K562 (cell line): ENCODE results near the gene KCNK6. TPM values are rescaled to one million over a fixed set of nuclear protein-coding genes. Genes with fewer than 3 reads are reported as not detected.

Experiments used
- CBX8 ChIP-seq: fragments of 200-600 bp; sonication (generic); IDR thresholded peaks from 2 replicates; pipeline ENCODE4 v1.6.1; 2012; ENCODE audit warnings: borderline replicate concordance, mixed run types, low read depth, mild to moderate bottlenecking, moderate library complexity, mixed read lengths, low read length, control low read depth, inconsistent platforms; ENCODE audit not compliant: poor library complexity, severe bottlenecking; ENCODE audit errors: extremely low read depth
- CTCF ChIP-seq, 3 experiments: IDR thresholded peaks in 2 of 3; conservative IDR thresholded peaks in 1 of 3; 2 replicates each; pipeline ENCODE4 v1.5.1; 2011 to 2012; ENCODE audit warnings: low read length in 3 of 3, mild to moderate bottlenecking in 3 of 3, control low read depth in 2 of 3, improper control_type of control experiment in 1 of 3, inconsistent platforms in 1 of 3, low read depth in 1 of 3, mixed read lengths in 1 of 3, moderate library complexity in 1 of 3; ENCODE audit not compliant: insufficient read depth in 2 of 3
- DACH1 ChIP-seq: fragments of 450-650 bp; IDR thresholded peaks from 2 replicates; pipeline ENCODE4 v1.6.1; 2018; ENCODE audit not compliant: partially characterized antibody
- HCFC1 ChIP-seq: IDR thresholded peaks from 2 replicates; pipeline ENCODE4 v1.6.1; 2012; ENCODE audit warnings: low read depth, low read length, improper control_type of control experiment
- HDGF ChIP-seq: fragments of 450-650 bp; IDR thresholded peaks from 2 replicates; pipeline ENCODE4 v1.6.1; 2016
- MIER1 ChIP-seq: fragments of 450-650 bp; IDR thresholded peaks from 2 replicates; pipeline ENCODE4 v1.6.1; 2016; ENCODE audit warnings: antibody characterized with exemption, mild to moderate bottlenecking, low read depth
- MTA1 ChIP-seq: fragments of 450-650 bp; IDR thresholded peaks from 2 replicates; pipeline ENCODE4 v1.6.1; 2017; ENCODE audit warnings: borderline replicate concordance
- MXI1 ChIP-seq: IDR thresholded peaks from 2 replicates; pipeline ENCODE4 v1.6.1; 2011; ENCODE audit warnings: low read depth, mild to moderate bottlenecking, improper control_type of control experiment, low read length
- PHF8 ChIP-seq: fragments of 200-600 bp; sonication (generic); IDR thresholded peaks from 2 replicates; pipeline ENCODE4 v1.6.1; 2012; ENCODE audit warnings: mixed run types, mild to moderate bottlenecking, inconsistent platforms, low read length, moderate library complexity, borderline replicate concordance
- RBFOX2 ChIP-seq: fragments of 200-400 bp; formaldehyde crosslinking; IDR thresholded peaks from 2 replicates; pipeline ENCODE4 v1.6.1; 2017; ENCODE audit warnings: low read depth, mild to moderate bottlenecking, low read length, moderate library complexity
- REST ChIP-seq, 2 experiments: fragments of 450-650 bp; formaldehyde crosslinking in 1 of 2; IDR thresholded peaks; 2 replicates each; pipeline versions ENCODE4 v1.4.0 to v1.6.1; 2014 to 2020; ENCODE audit warnings: mild to moderate bottlenecking in 2 of 2, borderline replicate concordance in 1 of 2, low read depth in 1 of 2
- SNIP1 ChIP-seq: fragments of 450-650 bp; IDR thresholded peaks from 2 replicates; pipeline ENCODE4 v1.7.1; 2017; ENCODE audit warnings: low read depth, mild to moderate bottlenecking
- TAF15 ChIP-seq: fragments of 200-400 bp; formaldehyde crosslinking; IDR thresholded peaks from 2 replicates; pipeline ENCODE4 v1.6.1; 2017; ENCODE audit warnings: mild to moderate bottlenecking, low read depth, low read length, moderate library complexity
- WHSC1 ChIP-seq: IDR thresholded peaks from one replicate; pipeline ENCODE4 v1.6.1; 2012; ENCODE audit warnings: low read length, control low read depth, inconsistent platforms
- ZNF212 ChIP-seq: fragments of 450-650 bp; formaldehyde crosslinking; IDR thresholded peaks from 2 replicates; pipeline ENCODE4 v1.4.0; 2020; ENCODE audit warnings: mild to moderate bottlenecking
- ZNF398 ChIP-seq: fragments of 250-450 bp; sonication (Bioruptor Pico); IDR thresholded peaks from 2 replicates; pipeline ENCODE4 v1.8.0; 2021; ENCODE audit warnings: moderate library complexity, mild to moderate bottlenecking, inconsistent platforms
- polyA plus RNA-seq, 8 experiments: library from polyadenylated mRNA; depleted of rRNA in 4 of 8; stranded (reverse) in 5 of 8; unstranded in 3 of 8; fragments of >200 nt; fragmentation: Nextera tagmentation in 2 of 8; fragmentation: Illumina TruSeq in 1 of 8; extraction: Ambion mirVana in 2 of 8; extraction: Trizol in 1 of 8; gene quantifications; 2 replicates each; pipeline versions ENCODE4 v1.2.1 to v1.2.3, GENCODE V29; 2011 to 2014; ENCODE audit warnings: inconsistent platforms in 1 of 8, missing spikeins in 1 of 8
- total RNA-seq, 7 experiments: library from RNA; depleted of rRNA in 6 of 7; stranded (reverse); fragments of >200 nt in 6 of 7; fragmentation: Illumina TruSeq in 2 of 7; extraction: Trizol in 2 of 7; gene quantifications; 2 replicates each; pipeline versions ENCODE4 v1.2.1 to v1.2.3, GENCODE V29; 2011 to 2021; ENCODE audit warnings: low replicate concordance in 1 of 7

KCNK6 gene
- total and polyA plus RNA-seq, 9 of the 15 experiments (the other 6 are each of a cell fraction or from before 2014, with no cell fraction given): 0.05 to 0.42 (median 0.15) TPM

- TF ChIP-seq REST (IDR thresholded peaks at IDR 0.05; ENCODE audit: borderline replicate concordance): no peak
- 0 out of 2 replicates have a peak, but pooled peaks have one; percentile 18 for TF ChIP-seq REST (CRISPR knock-in tag; IDR thresholded peaks at IDR 0.05; ENCODE audit: low read depth)
- no peak for TF ChIP-seq MXI1
- no peak for TF ChIP-seq WHSC1
- no peak for TF ChIP-seq MIER1
- no peak for TF ChIP-seq HCFC1
- no peak for TF ChIP-seq HDGF
- TF ChIP-seq RBFOX2: peak; percentile 64
- no peak for TF ChIP-seq TAF15
- TF ChIP-seq MTA1: no peak
- no peak for TF ChIP-seq DACH1
- TF ChIP-seq ZNF212 (CRISPR knock-in tag): no peak
- TF ChIP-seq ZNF398 (CRISPR knock-in tag): no peak
- TF ChIP-seq CBX8: no peak
- TF ChIP-seq SNIP1: no peak
- no peak for TF ChIP-seq CTCF (IDR thresholded peaks at IDR 0.05 in 2 of 3, conservative IDR thresholded peaks at IDR 0.05 in 1 of 3; ENCODE audit: insufficient read depth in 2 of 3, low read depth in 1 of 3, low read length in 3 of 3)
- TF ChIP-seq PHF8: no peak
Observed at GRCh38 chr19:38304352-38304865, 15.2 kb upstream of the KCNK6 start (continued).
